ENCODE results near the gene GLIS1. TPM values are rescaled to one million over a fixed set of nuclear protein-coding genes. Genes with fewer than 3 reads are reported as not detected.

Gene GLIS1
- total and polyA plus RNA-seq, 2 donors (not counting 3 experiments of a cell fraction or from before 2014, with no cell fraction given) = not detected

DNA sequence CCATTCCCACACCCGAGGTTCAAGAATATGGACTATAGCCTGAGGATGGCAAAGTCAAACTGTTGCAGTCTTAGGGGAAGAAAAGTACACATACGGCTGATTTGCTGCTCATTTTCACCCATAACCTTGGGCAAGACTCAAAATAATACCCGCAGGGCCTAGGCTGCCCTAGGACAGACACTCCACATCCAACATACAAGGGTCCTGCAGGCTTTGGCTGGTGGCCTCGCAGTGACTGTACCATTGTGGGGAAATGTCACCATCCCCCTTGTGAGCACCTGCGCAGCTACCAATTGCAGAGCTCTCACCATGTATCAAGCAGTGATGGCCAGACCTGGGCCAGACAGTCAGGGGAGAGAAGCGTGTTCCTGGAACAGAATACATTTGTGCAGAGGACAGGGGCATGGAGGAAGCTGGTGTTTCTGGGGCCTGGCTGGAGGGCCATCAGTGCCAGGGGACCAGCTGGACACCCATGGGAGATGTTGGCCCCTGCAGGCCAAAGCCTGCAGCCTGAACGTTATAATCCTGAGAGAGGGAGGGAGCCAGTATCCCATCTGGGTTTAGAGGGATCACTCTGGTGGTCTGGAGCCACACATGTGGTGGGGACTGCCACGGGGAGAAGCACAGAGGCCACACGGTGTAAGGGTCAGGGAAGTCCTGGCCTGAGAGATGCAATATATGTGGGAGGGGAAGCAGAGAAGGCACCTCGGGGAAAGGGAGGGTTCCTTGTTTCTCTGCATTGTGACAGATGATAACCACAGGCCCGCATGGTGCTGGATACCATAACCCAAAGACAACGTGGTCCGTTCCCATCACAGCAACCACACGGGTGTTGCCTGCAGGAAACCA lies 101.2 kb downstream of the GLIS1 start:
- ChIA-PET CTCF (no interaction called here), POLR2A (no interaction called here)
- H4K20me1 ChIP-seq (replicated peaks; ENCODE audit: control insufficient read depth, extremely low read depth, insufficient read depth, low read length) = no peaks in the 10 kb centered on the region
- DNase-seq (ENCODE audit: low read depth, low spot score) (no peak), FAIRE-seq (no peak)
- no peaks in the 10 kb centered on the region for H3K4me1 ChIP-seq (ENCODE audit: control insufficient read depth, extremely low read depth, insufficient read depth, low read length)
- no peak overlapping the region for H3K4me2 ChIP-seq (ENCODE audit: insufficient read depth, low read length)
- no peaks in the 10 kb centered on the region for H3K9me1 ChIP-seq (replicated peaks; ENCODE audit: control insufficient read depth, extremely low read depth, insufficient read depth, low read length)
- no peak overlapping the region for H2AFZ ChIP-seq (ENCODE audit: low read depth, low read length)
- no peaks in the 10 kb centered on the region for H3K79me2 ChIP-seq (ENCODE audit: control insufficient read depth, insufficient read depth, low read length)
- BruUV-seq (replicated peaks) = no TSS peak
- H3K9ac ChIP-seq (replicated peaks; ENCODE audit: extremely low read depth, insufficient read depth, low read length) = no peak overlapping the region
- intact Hi-C loops (cut with micrococcal nuclease) = no loop called here
- no peaks in the 10 kb centered on the region for H3K36me3 ChIP-seq (ENCODE audit: control insufficient read depth in 2 of 2, extremely low read depth in 1 of 2, insufficient read depth in 2 of 2, low read length in 2 of 2)
- peaks cover 4 to 8% of the 10 kb centered on the region in 2 experiments for H3K27me3 ChIP-seq (ENCODE audit: control insufficient read depth in 2 of 2, insufficient read depth in 2 of 2, low read length in 2 of 2)
- TF ChIP-seq GATA2 (IDR thresholded peaks at IDR 0.05; ENCODE audit: insufficient read depth, insufficient read length, low read depth, low read length) = no peak
- no peak overlapping the region for H3K27ac ChIP-seq (ENCODE audit: insufficient read depth, low read depth, low read length)
- H3K4me3 ChIP-seq (replicated peaks in 1 of 3; ENCODE audit: insufficient read depth in 1 of 3, low read depth in 1 of 3, low read length in 3 of 3) = no peak overlapping the region
- dilution Hi-C loops (cut with MboI; ENCODE audit: extremely low pct_ligation_motif_present, low sequenced_read_pairs) = no loop called here
- no peaks in the 10 kb centered on the region for H3K9me3 ChIP-seq (replicated peaks; ENCODE audit: control insufficient read depth, insufficient read depth, low read length)

DNA sequence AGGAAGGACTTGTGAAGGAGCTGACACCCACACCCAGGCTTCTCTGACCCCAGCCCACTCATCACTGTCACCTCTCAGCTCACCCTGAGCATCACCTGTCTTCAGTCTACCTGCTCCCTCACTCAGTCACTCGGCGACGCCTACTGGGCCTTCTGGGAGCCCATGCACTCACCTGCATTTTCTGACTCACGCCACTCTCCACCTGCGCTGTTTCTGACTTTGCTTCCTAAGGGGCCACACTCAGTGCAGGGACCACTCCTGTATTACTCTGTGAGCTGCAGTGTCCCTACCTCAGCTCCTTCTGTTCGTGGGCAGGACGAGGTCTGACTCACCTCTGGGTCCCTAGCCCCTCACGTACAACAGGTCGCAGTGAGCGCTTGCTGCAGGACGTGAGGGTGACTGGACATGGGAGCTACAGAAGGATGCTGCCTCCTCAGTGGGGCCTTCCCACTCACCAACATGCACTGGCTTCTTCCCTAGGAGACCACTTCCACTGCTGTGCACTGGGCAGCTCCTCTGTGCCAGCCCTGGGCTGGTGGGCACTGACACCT lies 102.3 kb downstream of the GLIS1 start:
- no peak overlapping the region for H3K4me2 ChIP-seq (ENCODE audit: insufficient read depth, low read length)
- TF ChIP-seq EZH2 (IDR thresholded peaks at IDR 0.05; ENCODE audit: borderline replicate concordance, low read depth, low read length, severe bottlenecking) (no peak), MYC (IDR thresholded peaks at IDR 0.05; ENCODE audit: low read depth, low read length) (no peak), JUN (IDR thresholded peaks at IDR 0.05; ENCODE audit: borderline replicate concordance, insufficient read depth, insufficient read length, low read depth) (no peak), POLR2A (IDR thresholded peaks at IDR 0.05; ENCODE audit: low read depth, low read length) (no peak), GATA2 (IDR thresholded peaks at IDR 0.05; ENCODE audit: insufficient read depth, insufficient read length, low read depth, low read length) (no peak), POLR2AphosphoS5 (IDR thresholded peaks at IDR 0.05; ENCODE audit: insufficient read depth, low read depth, low read length) (no peak), FOS (IDR thresholded peaks at IDR 0.05; ENCODE audit: borderline replicate concordance, insufficient read depth, low read length) (no peak), CTCF (IDR thresholded peaks at IDR 0.05; ENCODE audit: extremely low read depth in 1 of 2, insufficient read depth in 1 of 2, low read depth in 1 of 2, low read length in 2 of 2) (no peak)
- TF ChIP-seq, protein P1, sequence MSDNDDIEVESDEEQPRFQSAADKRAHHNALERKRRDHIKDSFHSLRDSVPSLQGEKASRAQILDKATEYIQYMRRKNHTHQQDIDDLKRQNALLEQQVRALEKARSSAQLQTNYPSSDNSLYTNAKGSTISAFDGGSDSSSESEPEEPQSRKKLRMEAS (IDR thresholded peaks at IDR 0.05; ENCODE audit: insufficient read depth, insufficient read length) = no peak
- ChIA-PET POLR2A (no interaction called here), CTCF (no interaction called here)
- H3K36me3 ChIP-seq (ENCODE audit: control insufficient read depth in 2 of 2, extremely low read depth in 1 of 2, insufficient read depth in 2 of 2, low read length in 2 of 2) = no peaks in the 10 kb centered on the region
- H3K79me2 ChIP-seq (ENCODE audit: control insufficient read depth, insufficient read depth, low read length) = no peaks in the 10 kb centered on the region
- DNase-seq (ENCODE audit: low read depth, low spot score) (no peak), FAIRE-seq (no peak)
- H3K9me1 ChIP-seq (replicated peaks; ENCODE audit: control insufficient read depth, extremely low read depth, insufficient read depth, low read length) = no peaks in the 10 kb centered on the region
- dilution Hi-C loops (cut with MboI; ENCODE audit: extremely low pct_ligation_motif_present, low sequenced_read_pairs) = no loop called here
- H3K4me3 ChIP-seq (replicated peaks in 1 of 3; ENCODE audit: insufficient read depth in 1 of 3, low read depth in 1 of 3, low read length in 3 of 3) = no peak overlapping the region
- no TSS peak for BruUV-seq (replicated peaks)
- no peak overlapping the region for H3K9ac ChIP-seq (replicated peaks; ENCODE audit: extremely low read depth, insufficient read depth, low read length)
- H3K9me3 ChIP-seq (replicated peaks; ENCODE audit: control insufficient read depth, insufficient read depth, low read length) = no peaks in the 10 kb centered on the region
- peaks cover 4 to 8% of the 10 kb centered on the region in 2 experiments for H3K27me3 ChIP-seq (ENCODE audit: control insufficient read depth in 2 of 2, insufficient read depth in 2 of 2, low read length in 2 of 2)
- H4K20me1 ChIP-seq (replicated peaks; ENCODE audit: control insufficient read depth, extremely low read depth, insufficient read depth, low read length) = no peaks in the 10 kb centered on the region
- no peak overlapping the region for H2AFZ ChIP-seq (ENCODE audit: low read depth, low read length)
- no peak overlapping the region for H3K27ac ChIP-seq (ENCODE audit: insufficient read depth, low read depth, low read length)
- no peaks in the 10 kb centered on the region for H3K4me1 ChIP-seq (ENCODE audit: control insufficient read depth, extremely low read depth, insufficient read depth, low read length)
- intact Hi-C loops (cut with micrococcal nuclease) = no loop called here
